ENCODE results near the gene MEA1.

MEA1 gene

DNA sequence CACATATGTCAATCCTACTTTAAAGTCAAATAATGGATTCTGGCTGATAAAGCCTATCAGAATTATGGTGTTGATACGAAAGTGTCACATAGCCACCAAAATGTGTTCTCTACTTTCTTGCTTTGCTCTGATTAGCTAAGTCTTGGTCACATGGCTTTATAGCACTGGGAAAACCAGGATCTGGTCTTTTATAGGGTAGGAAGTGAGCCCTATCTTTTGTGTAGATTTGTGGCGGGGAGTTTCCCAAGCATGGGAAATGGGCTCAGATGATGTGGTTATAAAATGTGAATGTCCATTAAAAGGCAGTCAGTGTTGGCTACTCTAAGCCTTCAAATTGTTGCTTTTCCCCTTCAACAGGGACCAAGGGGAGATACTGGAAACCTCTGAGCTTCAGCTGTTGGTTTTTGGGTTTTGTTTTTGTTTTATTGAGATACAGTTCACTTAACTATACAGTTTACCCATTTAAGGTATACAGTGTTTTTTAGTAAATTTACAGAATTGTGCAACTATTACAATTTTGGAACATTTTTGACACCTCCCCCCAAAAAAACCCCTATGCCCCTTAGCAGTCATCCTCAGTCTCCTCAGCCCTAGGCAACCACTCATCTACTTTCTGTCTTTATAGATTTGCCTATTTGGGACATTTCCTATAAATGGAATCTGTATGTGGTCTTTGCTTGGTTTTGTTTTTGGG, 19.9 kb upstream of the MEA1 start:
- peaks cover 62 to 72% of the 10 kb centered on the region in 2 experiments for H3K36me3 ChIP-seq (ENCODE audit: control insufficient read depth in 1 of 2, insufficient read depth in 2 of 2, low read length in 2 of 2)
- no peak overlapping the region for H3K27ac ChIP-seq (ENCODE audit: low read depth, low read length)
- no peak overlapping the region for H2BK5ac ChIP-seq (ENCODE audit: low read depth, low read length, poor library complexity)
- no CpG with 5 or more reads among the region's 2 CpGs for WGBS (ENCODE audit: extremely low coverage, insufficient coverage, insufficient read length)
- no peak overlapping the region for H3K14ac ChIP-seq (ENCODE audit: low read length)
- no peak overlapping the region for H3K4me3 ChIP-seq (ENCODE audit: low read depth, low read length)
- H3K23ac ChIP-seq (ENCODE audit: low read length), result no peak overlapping the region
- no peak overlapping the region for H3K9ac ChIP-seq (ENCODE audit: low read length)
- no peaks in the 10 kb centered on the region for H3K79me1 ChIP-seq (ENCODE audit: low read length)
- no peak overlapping the region for H2AFZ ChIP-seq (ENCODE audit: insufficient read depth, low read length, poor library complexity)
- H3K79me2 ChIP-seq (ENCODE audit: control insufficient read depth, insufficient read depth, low read length, poor library complexity), result no peaks in the 10 kb centered on the region
- H3K4me2 ChIP-seq (ENCODE audit: low read length), result no peak overlapping the region
- H2BK12ac ChIP-seq (ENCODE audit: low read length), result no peak overlapping the region
- no peak for DNase-seq
- no peak overlapping the region for H2BK120ac ChIP-seq (ENCODE audit: insufficient read depth, low read length, poor library complexity)
- no peak overlapping the region for H4K12ac ChIP-seq (ENCODE audit: low read depth, low read length)
- H3K27me3 ChIP-seq (ENCODE audit: insufficient read depth, low read length), result no peaks in the 10 kb centered on the region
- no peak overlapping the region for H4K91ac ChIP-seq (ENCODE audit: low read depth, low read length)
- H3K18ac ChIP-seq (ENCODE audit: low read length), result no peak overlapping the region
- no peaks in the 10 kb centered on the region for H3K4me1 ChIP-seq (ENCODE audit: control insufficient read depth in 1 of 2, insufficient read depth in 2 of 2, low read length in 2 of 2)
- H4K8ac ChIP-seq (ENCODE audit: low read depth, low read length), result no peak overlapping the region
- no peak overlapping the region for H3K4ac ChIP-seq (ENCODE audit: low read depth, low read length)
- H3K9me3 ChIP-seq (ENCODE audit: insufficient read depth, low read depth, low read length), result peaks cover 1% of the 10 kb centered on the region
- H2AK5ac ChIP-seq (ENCODE audit: low read length), result no peak overlapping the region

DNA sequence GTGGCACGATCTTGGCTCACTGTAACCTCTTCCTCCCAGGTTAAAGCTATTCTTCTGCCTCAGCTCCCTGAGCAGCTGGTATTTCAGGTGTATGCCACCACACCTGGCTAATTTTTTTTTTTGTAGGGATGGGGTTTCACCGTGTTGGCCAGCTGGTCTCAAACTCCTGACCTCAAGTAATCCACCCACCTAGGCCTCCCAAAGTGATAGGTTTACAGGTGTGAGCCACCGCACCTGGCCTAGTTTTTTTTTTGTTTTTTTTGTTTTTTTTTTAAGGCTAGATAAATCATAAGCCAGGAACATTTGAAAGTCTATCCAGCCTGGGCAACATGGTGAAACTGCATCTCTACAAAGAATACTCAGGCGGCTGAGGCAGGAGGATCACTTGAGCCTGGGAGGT, 18.6 kb upstream of the MEA1 start:
- Histone ChIP-seq H3K14ac (ENCODE audit: low read length) (no peak overlapping the region), H3K36me3 (ENCODE audit: control insufficient read depth in 1 of 2, insufficient read depth in 2 of 2, low read length in 2 of 2) (peaks cover 60 to 71% of the 10 kb centered on the region in 2 experiments), H3K27me3 (ENCODE audit: insufficient read depth, low read length) (no peaks in the 10 kb centered on the region), H3K4me3 (ENCODE audit: low read depth, low read length) (no peak overlapping the region), H2AK5ac (ENCODE audit: low read length) (no peak overlapping the region), H3K9me3 (ENCODE audit: insufficient read depth, low read depth, low read length) (peaks cover under 1% of the 10 kb centered on the region), H2AFZ (ENCODE audit: insufficient read depth, low read length, poor library complexity) (no peak overlapping the region), H4K12ac (ENCODE audit: low read depth, low read length) (no peak overlapping the region), H3K9ac (ENCODE audit: low read length) (no peak overlapping the region), H2BK12ac (ENCODE audit: low read length) (no peak overlapping the region), H3K4ac (ENCODE audit: low read depth, low read length) (no peak overlapping the region), H3K4me2 (ENCODE audit: low read length) (no peak overlapping the region), H3K79me1 (ENCODE audit: low read length) (no peaks in the 10 kb centered on the region), H3K23ac (ENCODE audit: low read length) (no peak overlapping the region), H2BK5ac (ENCODE audit: low read depth, low read length, poor library complexity) (no peak overlapping the region), H3K27ac (ENCODE audit: low read depth, low read length) (no peak overlapping the region), H3K18ac (ENCODE audit: low read length) (no peak overlapping the region), H2BK120ac (ENCODE audit: insufficient read depth, low read length, poor library complexity) (no peak overlapping the region), H4K8ac (ENCODE audit: low read depth, low read length) (no peak overlapping the region), H3K79me2 (ENCODE audit: control insufficient read depth, insufficient read depth, low read length, poor library complexity) (no peaks in the 10 kb centered on the region), H3K4me1 (ENCODE audit: control insufficient read depth in 1 of 2, insufficient read depth in 2 of 2, low read length in 2 of 2) (no peaks in the 10 kb centered on the region), H4K91ac (ENCODE audit: low read depth, low read length) (no peak overlapping the region)
- DNase-seq, result no peak
- no CpG with 5 or more reads among the region's 4 CpGs for WGBS (ENCODE audit: extremely low coverage, insufficient coverage, insufficient read length)

- Histone ChIP-seq H3K9me3 (ENCODE audit: insufficient read depth, low read depth, low read length) (peaks cover 2% of the 10 kb centered on the region), H3K27ac (ENCODE audit: low read depth, low read length) (no peak overlapping the region), H3K27me3 (ENCODE audit: insufficient read depth, low read length) (no peaks in the 10 kb centered on the region), H2BK12ac (ENCODE audit: low read length) (no peak overlapping the region), H3K4ac (ENCODE audit: low read depth, low read length) (no peak overlapping the region), H2BK120ac (ENCODE audit: insufficient read depth, low read length, poor library complexity) (no peak overlapping the region), H3K4me1 (ENCODE audit: control insufficient read depth in 1 of 2, insufficient read depth in 2 of 2, low read length in 2 of 2) (no peaks in the 10 kb centered on the region), H3K4me3 (ENCODE audit: low read depth, low read length) (no peak overlapping the region), H2AK5ac (ENCODE audit: low read length) (no peak overlapping the region), H3K79me1 (ENCODE audit: low read length) (no peaks in the 10 kb centered on the region), H2AFZ (ENCODE audit: insufficient read depth, low read length, poor library complexity) (no peak overlapping the region), H4K91ac (ENCODE audit: low read depth, low read length) (no peak overlapping the region), H3K14ac (ENCODE audit: low read length) (no peak overlapping the region), H3K18ac (ENCODE audit: low read length) (no peak overlapping the region), H3K9ac (ENCODE audit: low read length) (no peak overlapping the region), H4K8ac (ENCODE audit: low read depth, low read length) (no peak overlapping the region), H3K79me2 (ENCODE audit: control insufficient read depth, insufficient read depth, low read length, poor library complexity) (no peaks in the 10 kb centered on the region), H4K12ac (ENCODE audit: low read depth, low read length) (no peak overlapping the region), H3K36me3 (ENCODE audit: control insufficient read depth in 1 of 2, insufficient read depth in 2 of 2, low read length in 2 of 2) (peaks cover 56 to 77% of the 10 kb centered on the region in 2 experiments), H2BK5ac (ENCODE audit: low read depth, low read length, poor library complexity) (no peak overlapping the region), H3K23ac (ENCODE audit: low read length) (no peak overlapping the region), H3K4me2 (ENCODE audit: low read length) (no peak overlapping the region)
- WGBS (ENCODE audit: extremely low coverage, insufficient coverage, insufficient read length), result no CpG with 5 or more reads among the region's 9 CpGs
- DNase-seq, result no peak
These were observed 15.4 kb upstream of the MEA1 start for GRCh38 chr6:43029120-43029519.

DNA sequence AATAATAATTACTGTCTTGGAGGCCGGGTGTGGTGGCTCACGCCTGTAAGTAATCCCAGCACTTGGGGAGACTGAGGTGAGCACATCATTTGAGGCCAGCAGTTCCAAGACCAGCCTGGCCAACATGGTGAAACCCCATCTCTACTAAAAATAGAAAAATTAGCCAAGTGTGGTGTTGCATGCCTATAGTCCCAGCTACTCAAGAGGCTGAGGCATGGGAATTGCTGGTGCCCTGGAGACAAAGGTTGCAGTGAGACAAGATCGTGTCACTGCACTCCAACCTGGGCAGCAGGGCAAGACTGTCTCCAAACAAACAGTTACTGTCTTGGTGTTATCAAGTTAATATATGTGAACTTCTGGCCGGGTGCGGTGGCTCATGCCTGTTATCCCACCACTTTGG, 12.6 kb upstream of the MEA1 start:
- Histone ChIP-seq H3K27me3 (ENCODE audit: insufficient read depth, low read length) (no peaks in the 10 kb centered on the region), H3K4me1 (ENCODE audit: control insufficient read depth in 1 of 2, insufficient read depth in 2 of 2, low read length in 2 of 2) (peaks cover 0 to 3% of the 10 kb centered on the region in 2 experiments), H2BK12ac (ENCODE audit: low read length) (no peak overlapping the region), H3K14ac (ENCODE audit: low read length) (no peak overlapping the region), H3K4me2 (ENCODE audit: low read length) (no peak overlapping the region), H4K91ac (ENCODE audit: low read depth, low read length) (no peak overlapping the region), H4K12ac (ENCODE audit: low read depth, low read length) (no peak overlapping the region), H2BK120ac (ENCODE audit: insufficient read depth, low read length, poor library complexity) (no peak overlapping the region), H2BK5ac (ENCODE audit: low read depth, low read length, poor library complexity) (no peak overlapping the region), H3K27ac (ENCODE audit: low read depth, low read length) (no peak overlapping the region), H3K79me1 (ENCODE audit: low read length) (peaks cover 3% of the 10 kb centered on the region), H2AK5ac (ENCODE audit: low read length) (no peak overlapping the region), H3K23ac (ENCODE audit: low read length) (no peak overlapping the region), H3K4me3 (ENCODE audit: low read depth, low read length) (no peak overlapping the region), H3K36me3 (ENCODE audit: control insufficient read depth in 1 of 2, insufficient read depth in 2 of 2, low read length in 2 of 2) (peaks cover 59 to 67% of the 10 kb centered on the region in 2 experiments), H3K79me2 (ENCODE audit: control insufficient read depth, insufficient read depth, low read length, poor library complexity) (peaks cover 6% of the 10 kb centered on the region), H3K9ac (ENCODE audit: low read length) (no peak overlapping the region), H4K8ac (ENCODE audit: low read depth, low read length) (no peak overlapping the region), H3K4ac (ENCODE audit: low read depth, low read length) (no peak overlapping the region), H3K9me3 (ENCODE audit: insufficient read depth, low read depth, low read length) (peaks cover 2% of the 10 kb centered on the region), H3K18ac (ENCODE audit: low read length) (no peak overlapping the region), H2AFZ (ENCODE audit: insufficient read depth, low read length, poor library complexity) (no peak overlapping the region)
- DNase-seq, result no peak
- no CpG with 5 or more reads among the region's 5 CpGs for WGBS (ENCODE audit: extremely low coverage, insufficient coverage, insufficient read length)
